ENCODE results near the gene DLGAP1.

DLGAP1 gene

DNA sequence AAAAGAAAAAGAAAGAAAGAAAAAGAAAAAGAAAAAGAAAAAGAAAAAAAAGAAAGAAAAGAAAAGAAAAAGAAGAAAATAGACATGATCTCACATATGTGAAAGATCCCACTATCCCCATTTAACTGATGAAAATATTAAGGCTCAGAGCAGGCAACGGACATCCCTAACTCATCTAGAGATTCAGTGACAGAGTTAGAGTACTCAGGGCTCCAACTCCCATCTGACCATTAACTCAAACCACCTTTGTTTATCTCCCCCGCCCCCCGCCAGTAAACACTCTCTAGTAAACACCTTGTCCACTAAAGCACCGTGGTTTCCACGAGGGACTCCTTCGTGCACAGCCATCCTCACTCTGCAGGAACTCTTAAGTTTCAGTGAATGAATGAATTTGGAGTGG lies 862.2 kb downstream of the DLGAP1 start:
- peak overlapping the region; percentile 96 for H3K27ac Mint-ChIP-seq
- H3K36me3 Mint-ChIP-seq (ENCODE audit: low read depth): no peaks in the 10 kb centered on the region
- H3K4me1 Mint-ChIP-seq: peaks cover 77% of the 10 kb centered on the region
- H3K9me3 Mint-ChIP-seq: no peaks in the 10 kb centered on the region
- H3K27me3 Mint-ChIP-seq (ENCODE audit: low read depth, poor library complexity): peaks cover 3% of the 10 kb centered on the region
- TF ChIP-seq, protein P1, sequence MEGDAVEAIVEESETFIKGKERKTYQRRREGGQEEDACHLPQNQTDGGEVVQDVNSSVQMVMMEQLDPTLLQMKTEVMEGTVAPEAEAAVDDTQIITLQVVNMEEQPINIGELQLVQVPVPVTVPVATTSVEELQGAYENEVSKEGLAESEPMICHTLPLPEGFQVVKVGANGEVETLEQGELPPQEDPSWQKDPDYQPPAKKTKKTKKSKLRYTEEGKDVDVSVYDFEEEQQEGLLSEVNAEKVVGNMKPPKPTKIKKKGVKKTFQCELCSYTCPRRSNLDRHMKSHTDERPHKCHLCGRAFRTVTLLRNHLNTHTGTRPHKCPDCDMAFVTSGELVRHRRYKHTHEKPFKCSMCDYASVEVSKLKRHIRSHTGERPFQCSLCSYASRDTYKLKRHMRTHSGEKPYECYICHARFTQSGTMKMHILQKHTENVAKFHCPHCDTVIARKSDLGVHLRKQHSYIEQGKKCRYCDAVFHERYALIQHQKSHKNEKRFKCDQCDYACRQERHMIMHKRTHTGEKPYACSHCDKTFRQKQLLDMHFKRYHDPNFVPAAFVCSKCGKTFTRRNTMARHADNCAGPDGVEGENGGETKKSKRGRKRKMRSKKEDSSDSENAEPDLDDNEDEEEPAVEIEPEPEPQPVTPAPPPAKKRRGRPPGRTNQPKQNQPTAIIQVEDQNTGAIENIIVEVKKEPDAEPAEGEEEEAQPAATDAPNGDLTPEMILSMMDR (IDR thresholded peaks at IDR 0.05): no peak
- no peak for DNase-seq
- peak overlapping the region; percentile 83 for H3K4me3 Mint-ChIP-seq

DNA sequence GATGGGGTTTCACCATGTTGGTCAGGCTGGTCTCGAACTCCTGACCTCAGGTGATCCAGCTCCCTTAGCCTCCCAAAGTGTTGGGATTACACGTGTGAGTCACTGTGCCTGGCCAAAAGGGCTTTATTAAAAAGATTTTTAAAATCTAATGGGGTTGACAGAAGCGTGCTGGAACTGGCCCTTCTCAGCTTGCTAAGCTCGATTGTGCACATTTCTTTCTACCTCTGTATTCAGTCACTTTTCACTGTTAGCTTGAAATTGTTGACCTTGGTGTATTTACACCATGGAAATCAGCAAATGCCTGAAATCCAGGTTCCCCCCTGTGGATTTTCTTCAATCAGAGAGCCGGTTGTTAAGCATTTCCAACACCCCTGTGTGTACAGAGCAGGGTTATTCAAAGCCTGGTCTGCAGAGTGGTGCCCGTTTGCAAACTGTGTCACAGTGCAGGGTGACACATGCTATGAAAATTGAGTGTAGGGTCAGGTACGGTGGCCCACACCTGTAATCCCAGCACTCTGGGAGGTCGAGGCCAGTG lies 864.9 kb downstream of the DLGAP1 start:
- Mint-ChIP-seq H3K9me3 (no peaks in the 10 kb centered on the region), H3K4me3 (no peak overlapping the region), H3K36me3 (ENCODE audit: low read depth) (no peaks in the 10 kb centered on the region), H3K27me3 (ENCODE audit: low read depth, poor library complexity) (peaks cover 3% of the 10 kb centered on the region), H3K4me1 (peaks cover 60% of the 10 kb centered on the region), H3K27ac (no peak overlapping the region)
- TF ChIP-seq, protein P1 (IDR thresholded peaks at IDR 0.05): no peak
- no peak for DNase-seq

DNA sequence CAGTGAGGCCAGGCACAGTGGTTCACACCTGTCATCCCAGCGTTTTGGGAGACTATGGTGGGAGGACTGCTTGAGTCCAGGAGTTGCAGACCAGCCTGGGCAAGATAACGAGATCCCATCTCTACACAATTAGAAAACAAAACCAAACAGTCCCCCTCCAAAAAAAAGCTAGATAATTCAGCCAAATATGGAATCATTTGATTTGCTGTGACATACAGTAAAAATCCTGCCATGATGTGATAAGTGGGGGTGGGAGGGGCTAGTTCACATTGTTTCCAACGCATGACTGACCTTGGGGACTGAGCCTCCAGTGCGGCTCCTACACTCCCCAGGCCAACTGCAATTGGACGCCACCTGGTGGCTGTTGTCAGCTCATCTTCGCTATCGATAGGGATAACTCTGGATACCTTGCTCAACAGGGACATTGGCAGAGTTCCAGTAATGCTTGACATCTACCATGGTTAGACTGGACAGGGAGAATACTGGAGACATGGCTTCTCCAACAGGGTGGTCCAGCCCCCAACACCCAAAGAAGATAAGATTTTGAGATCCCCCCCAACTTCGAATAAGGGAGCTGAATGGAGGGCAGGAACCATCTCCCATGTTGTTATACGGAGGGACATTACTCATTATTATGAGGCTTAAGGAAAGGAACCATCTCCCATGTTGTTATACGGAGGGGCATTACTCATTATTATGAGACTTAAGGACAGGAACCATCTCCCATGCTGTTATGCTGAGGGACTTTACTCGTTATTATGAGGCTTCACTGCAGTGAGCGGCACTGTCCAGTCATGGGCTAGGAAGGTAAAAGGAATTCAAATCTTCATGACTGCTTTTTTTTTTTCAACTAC lies 869.2 kb downstream of the DLGAP1 start:
- no peaks in the 10 kb centered on the region for H3K27me3 Mint-ChIP-seq (ENCODE audit: low read depth, poor library complexity)
- peak; percentile 83 for DNase-seq
- no peaks in the 10 kb centered on the region for H3K36me3 Mint-ChIP-seq (ENCODE audit: low read depth)
- H3K4me1 Mint-ChIP-seq: peaks cover 25% of the 10 kb centered on the region
- H3K27ac Mint-ChIP-seq: no peak overlapping the region
- H3K9me3 Mint-ChIP-seq: no peaks in the 10 kb centered on the region
- H3K4me3 Mint-ChIP-seq: no peak overlapping the region
- TF ChIP-seq, protein P1 (IDR thresholded peaks at IDR 0.05): peak; percentile 76

DNA sequence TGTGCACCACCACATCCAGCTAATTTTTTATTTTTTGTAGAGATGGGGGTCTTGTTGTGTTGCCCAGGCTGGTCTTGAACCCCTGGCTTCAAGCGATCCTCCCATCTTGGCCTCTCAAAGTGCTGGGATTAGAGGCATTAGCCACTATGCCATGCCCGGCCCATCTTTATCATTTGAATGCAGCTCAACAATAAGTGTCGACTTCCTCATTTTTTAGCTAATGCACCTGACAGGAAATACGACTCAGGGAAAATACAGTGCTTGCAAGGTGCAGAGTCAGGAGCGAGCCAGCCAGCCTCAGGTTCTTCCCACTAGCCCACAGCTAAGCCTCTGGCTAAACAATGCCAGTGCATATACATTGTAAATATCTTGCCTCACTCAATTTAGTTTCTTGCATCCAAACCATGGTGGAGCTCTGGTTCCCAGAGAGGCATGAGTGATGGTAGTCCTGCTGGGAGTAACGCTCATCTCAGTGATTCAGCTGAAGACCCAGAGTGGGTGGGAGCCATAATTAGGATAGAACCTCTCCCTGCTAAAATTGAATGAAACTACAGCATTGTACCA lies 870.1 kb downstream of the DLGAP1 start:
- Mint-ChIP-seq H3K36me3 (ENCODE audit: low read depth) (no peaks in the 10 kb centered on the region), H3K4me1 (peaks cover 26% of the 10 kb centered on the region), H3K4me3 (no peak overlapping the region), H3K27me3 (ENCODE audit: low read depth, poor library complexity) (no peaks in the 10 kb centered on the region), H3K9me3 (no peaks in the 10 kb centered on the region), H3K27ac (no peak overlapping the region)
- TF ChIP-seq, protein P1 (IDR thresholded peaks at IDR 0.05): no peak
- DNase-seq: no peak

DNA sequence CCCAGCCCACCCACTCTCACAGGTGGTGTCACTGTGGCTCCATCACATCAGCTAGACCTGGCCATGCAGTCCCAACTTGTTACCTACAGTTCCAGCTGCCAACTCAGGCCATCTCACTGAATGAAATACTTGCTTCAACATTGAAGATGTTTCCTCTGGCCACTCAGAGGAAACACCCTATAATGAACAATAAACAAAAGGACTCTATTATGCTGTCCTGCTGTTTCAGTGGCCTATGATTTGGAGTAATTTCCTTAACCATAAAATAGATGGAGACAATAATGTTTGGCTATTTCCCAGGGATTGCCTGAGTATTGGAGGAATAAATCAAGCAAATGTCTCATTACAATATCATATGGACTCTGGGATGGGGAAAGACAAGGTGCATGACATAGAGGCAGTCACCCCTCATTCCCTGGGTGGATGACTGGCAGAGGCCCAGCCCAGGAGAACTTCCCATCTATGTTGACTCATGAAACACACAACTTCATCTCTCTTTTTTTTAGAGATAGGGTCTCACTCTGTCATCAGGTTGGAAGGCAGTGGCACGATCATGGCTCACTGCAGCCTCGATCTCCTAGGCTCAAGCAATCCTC lies 870.7 kb downstream of the DLGAP1 start:
- Mint-ChIP-seq H3K4me1 (peaks cover 24% of the 10 kb centered on the region), H3K4me3 (no peak overlapping the region), H3K36me3 (ENCODE audit: low read depth) (no peaks in the 10 kb centered on the region), H3K27me3 (ENCODE audit: low read depth, poor library complexity) (no peaks in the 10 kb centered on the region), H3K9me3 (no peaks in the 10 kb centered on the region), H3K27ac (no peak overlapping the region)
- no peak for DNase-seq
- TF ChIP-seq, protein P1 (IDR thresholded peaks at IDR 0.05): no peak

Measured in nephron progenitor cell (in vitro differentiated cells).